WTC11 (cell line): Measurements from ENCODE around the gene PHOSPHO1. TPM values are rescaled to one million over a fixed set of nuclear protein-coding genes. Genes with fewer than 3 reads are reported as not detected.

Source experiments
- ATAC-seq: fragments of 200-7000 bp; cut with Tn5 transposase; 2 replicates; pipeline ENCODE4 v1.10.0; 2021; ENCODE audit warnings: mild to moderate bottlenecking, moderate library complexity
- CTCF ChIA-PET: fragments of 300-600 bp; sonication (Branson Sonifier 250); formaldehyde crosslinking; loops from one replicate; lab custom pipeline; 2021; ENCODE audit warnings: antibody characterized with exemption; lab: Charles Lee
- POLR2A ChIA-PET: fragments of 350-600 bp; sonication (Branson Sonifier 250); formaldehyde crosslinking; loops from one replicate; lab custom pipeline; 2021; ENCODE audit warnings: antibody characterized with exemption; lab: Charles Lee
- DNase-seq: peaks from one replicate; pipeline ENCODE4 v3.0.0; 2021; ENCODE audit warnings: low spot score
- H3K27ac Mint-ChIP-seq: 2 replicates; pipeline ENCODE4 v1.8.0; 2021; ENCODE audit warnings: mixed read lengths
- H3K27me3 Mint-ChIP-seq: 2 replicates; pipeline ENCODE4 v1.8.0; 2021; ENCODE audit warnings: low read depth, mild to moderate bottlenecking, moderate library complexity, mixed read lengths
- H3K36me3 Mint-ChIP-seq: 2 replicates; pipeline ENCODE4 v1.8.0; 2021; ENCODE audit warnings: mixed read lengths
- H3K4me1 Mint-ChIP-seq: 2 replicates; pipeline ENCODE4 v1.8.0; 2022; ENCODE audit warnings: mixed read lengths
- H3K4me3 Mint-ChIP-seq: 2 replicates; pipeline ENCODE4 v1.8.0; 2021; ENCODE audit warnings: mild to moderate bottlenecking, moderate library complexity, mixed read lengths
- H3K9me3 Mint-ChIP-seq: 2 replicates; pipeline ENCODE4 v1.8.0; 2021; ENCODE audit warnings: mixed read lengths
- ARID4B ChIP-seq: sonication (generic); formaldehyde crosslinking; IDR thresholded peaks from 2 replicates; pipeline ENCODE4 v1.8.0; 2023; ENCODE audit warnings: missing genetic modification reagents, mild to moderate bottlenecking, borderline replicate concordance
- CDX4 ChIP-seq: fragments of 250-450 bp; sonication (Bioruptor Pico); IDR thresholded peaks from 2 replicates; pipeline ENCODE4 v1.9.0; 2021; ENCODE audit warnings: moderate library complexity, mild to moderate bottlenecking, inconsistent platforms, borderline replicate concordance
- EMX1 ChIP-seq: fragments of 250-450 bp; sonication (Bioruptor Pico); IDR thresholded peaks from 2 replicates; pipeline ENCODE4 v1.8.0; 2021; ENCODE audit warnings: mild to moderate bottlenecking
- ESRRA ChIP-seq: sonication (generic); formaldehyde crosslinking; IDR thresholded peaks from 2 replicates; pipeline ENCODE4 v1.8.1; 2022; ENCODE audit warnings: mild to moderate bottlenecking, missing genetic modification reagents, borderline replicate concordance
- FOXJ3 ChIP-seq: sonication (generic); formaldehyde crosslinking; IDR thresholded peaks from 2 replicates; pipeline ENCODE4 v1.9.0; 2021; ENCODE audit warnings: missing genetic modification reagents, mild to moderate bottlenecking, borderline replicate concordance
- GTF2I ChIP-seq: fragments of 250-450 bp; sonication (Bioruptor Pico); conservative IDR thresholded peaks from 2 replicates; pipeline ENCODE4 v1.4.0; 2021; ENCODE audit warnings: mild to moderate bottlenecking
- MYBL2 ChIP-seq: sonication (generic); formaldehyde crosslinking; IDR thresholded peaks from 2 replicates; pipeline ENCODE4 v1.8.1; 2023; ENCODE audit warnings: mild to moderate bottlenecking, moderate library complexity, missing genetic modification reagents
- NR2C2 ChIP-seq: sonication (generic); formaldehyde crosslinking; IDR thresholded peaks from 2 replicates; pipeline ENCODE4 v1.8.0; 2022; ENCODE audit warnings: mild to moderate bottlenecking, missing genetic modification reagents
- NR3C1 ChIP-seq: sonication (generic); formaldehyde crosslinking; conservative IDR thresholded peaks from 2 replicates; pipeline ENCODE4 v1.8.1; 2023; ENCODE audit warnings: low read depth, mild to moderate bottlenecking, missing genetic modification reagents
- PRDM15 ChIP-seq: sonication (generic); formaldehyde crosslinking; IDR thresholded peaks from 2 replicates; pipeline ENCODE4 v1.8.0; 2022; ENCODE audit warnings: missing genetic modification reagents
- TCF7 ChIP-seq: sonication (generic); formaldehyde crosslinking; IDR thresholded peaks from 2 replicates; pipeline ENCODE4 v1.8.0; 2022; ENCODE audit warnings: mild to moderate bottlenecking, low read depth, missing genetic modification reagents, moderate library complexity
- ZNF138 ChIP-seq: sonication (generic); formaldehyde crosslinking; conservative IDR thresholded peaks from 2 replicates; pipeline ENCODE4 v1.8.1; 2022; ENCODE audit warnings: mild to moderate bottlenecking, moderate library complexity, missing genetic modification reagents
- ZNF232 ChIP-seq: sonication (generic); formaldehyde crosslinking; IDR thresholded peaks from 2 replicates; pipeline ENCODE4 v1.8.0; 2022; ENCODE audit warnings: mild to moderate bottlenecking, missing genetic modification reagents
- ZNF423 ChIP-seq: fragments of 250-450 bp; sonication (Bioruptor Pico); IDR thresholded peaks from 2 replicates; pipeline ENCODE4 v2.1.2; 2022; ENCODE audit warnings: mild to moderate bottlenecking, moderate library complexity
- ZNF532 ChIP-seq: fragments of 250-450 bp; sonication (Bioruptor Pico); IDR thresholded peaks from 2 replicates; pipeline ENCODE4 v1.9.0; 2021; ENCODE audit warnings: mild to moderate bottlenecking, borderline replicate concordance
- total RNA-seq: library from RNA; stranded (reverse); gene quantifications from 3 replicates; pipeline ENCODE4 v1.2.3, GENCODE V29; 2021
- TF ChIP-seq, protein P1 (sequence below): sonication (generic); formaldehyde crosslinking; IDR thresholded peaks from 2 replicates; pipeline ENCODE4 v1.8.0; 2023; ENCODE audit warnings: mild to moderate bottlenecking, missing genetic modification reagents
- TF ChIP-seq, protein P2 (sequence below): fragments of 250-450 bp; sonication (Bioruptor Pico); IDR thresholded peaks from 2 replicates; pipeline ENCODE4 v1.9.0; 2021; ENCODE audit warnings: mild to moderate bottlenecking

The PHOSPHO1 gene
- total RNA-seq, 1 experiment from 2014 or later, result 0.81 TPM

GRCh38 chr17:49183341-49183740 lies 47.2 kb downstream of the PHOSPHO1 start:
- Mint-ChIP-seq H3K9me3 (peaks cover 29% of the 10 kb centered on the region), H3K27ac (no peak overlapping the region), H3K27me3 (no peaks in the 10 kb centered on the region; the same call in 1 of the 2 replicates), H3K4me3 (no peak overlapping the region), H3K36me3 (peaks cover 21% of the 10 kb centered on the region), H3K4me1 (no peaks in the 10 kb centered on the region)
- ChIA-PET POLR2A (no interaction called here), CTCF (no interaction called here)
- DNase-seq (no peak), ATAC-seq (no peak)
- TF ChIP-seq, protein P1, sequence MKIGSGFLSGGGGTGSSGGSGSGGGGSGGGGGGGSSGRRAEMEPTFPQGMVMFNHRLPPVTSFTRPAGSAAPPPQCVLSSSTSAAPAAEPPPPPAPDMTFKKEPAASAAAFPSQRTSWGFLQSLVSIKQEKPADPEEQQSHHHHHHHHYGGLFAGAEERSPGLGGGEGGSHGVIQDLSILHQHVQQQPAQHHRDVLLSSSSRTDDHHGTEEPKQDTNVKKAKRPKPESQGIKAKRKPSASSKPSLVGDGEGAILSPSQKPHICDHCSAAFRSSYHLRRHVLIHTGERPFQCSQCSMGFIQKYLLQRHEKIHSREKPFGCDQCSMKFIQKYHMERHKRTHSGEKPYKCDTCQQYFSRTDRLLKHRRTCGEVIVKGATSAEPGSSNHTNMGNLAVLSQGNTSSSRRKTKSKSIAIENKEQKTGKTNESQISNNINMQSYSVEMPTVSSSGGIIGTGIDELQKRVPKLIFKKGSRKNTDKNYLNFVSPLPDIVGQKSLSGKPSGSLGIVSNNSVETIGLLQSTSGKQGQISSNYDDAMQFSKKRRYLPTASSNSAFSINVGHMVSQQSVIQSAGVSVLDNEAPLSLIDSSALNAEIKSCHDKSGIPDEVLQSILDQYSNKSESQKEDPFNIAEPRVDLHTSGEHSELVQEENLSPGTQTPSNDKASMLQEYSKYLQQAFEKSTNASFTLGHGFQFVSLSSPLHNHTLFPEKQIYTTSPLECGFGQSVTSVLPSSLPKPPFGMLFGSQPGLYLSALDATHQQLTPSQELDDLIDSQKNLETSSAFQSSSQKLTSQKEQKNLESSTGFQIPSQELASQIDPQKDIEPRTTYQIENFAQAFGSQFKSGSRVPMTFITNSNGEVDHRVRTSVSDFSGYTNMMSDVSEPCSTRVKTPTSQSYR (CRISPR knock-in tag), result no peak
- TF ChIP-seq ZNF423 (no peak), NR3C1 (CRISPR knock-in tag) (no peak), PRDM15 (no peak), ARID4B (no peak), ESRRA (CRISPR knock-in tag) (no peak), ZNF232 (CRISPR knock-in tag) (no peak), MYBL2 (no peak), GTF2I (CRISPR knock-in tag) (no peak), ZNF138 (CRISPR knock-in tag) (no peak), FOXJ3 (no peak), NR2C2 (no peak), TCF7 (CRISPR knock-in tag) (no peak), ZNF532 (CRISPR knock-in tag) (no peak), CDX4 (no peak), EMX1 (no peak)
- TF ChIP-seq, protein P2, sequence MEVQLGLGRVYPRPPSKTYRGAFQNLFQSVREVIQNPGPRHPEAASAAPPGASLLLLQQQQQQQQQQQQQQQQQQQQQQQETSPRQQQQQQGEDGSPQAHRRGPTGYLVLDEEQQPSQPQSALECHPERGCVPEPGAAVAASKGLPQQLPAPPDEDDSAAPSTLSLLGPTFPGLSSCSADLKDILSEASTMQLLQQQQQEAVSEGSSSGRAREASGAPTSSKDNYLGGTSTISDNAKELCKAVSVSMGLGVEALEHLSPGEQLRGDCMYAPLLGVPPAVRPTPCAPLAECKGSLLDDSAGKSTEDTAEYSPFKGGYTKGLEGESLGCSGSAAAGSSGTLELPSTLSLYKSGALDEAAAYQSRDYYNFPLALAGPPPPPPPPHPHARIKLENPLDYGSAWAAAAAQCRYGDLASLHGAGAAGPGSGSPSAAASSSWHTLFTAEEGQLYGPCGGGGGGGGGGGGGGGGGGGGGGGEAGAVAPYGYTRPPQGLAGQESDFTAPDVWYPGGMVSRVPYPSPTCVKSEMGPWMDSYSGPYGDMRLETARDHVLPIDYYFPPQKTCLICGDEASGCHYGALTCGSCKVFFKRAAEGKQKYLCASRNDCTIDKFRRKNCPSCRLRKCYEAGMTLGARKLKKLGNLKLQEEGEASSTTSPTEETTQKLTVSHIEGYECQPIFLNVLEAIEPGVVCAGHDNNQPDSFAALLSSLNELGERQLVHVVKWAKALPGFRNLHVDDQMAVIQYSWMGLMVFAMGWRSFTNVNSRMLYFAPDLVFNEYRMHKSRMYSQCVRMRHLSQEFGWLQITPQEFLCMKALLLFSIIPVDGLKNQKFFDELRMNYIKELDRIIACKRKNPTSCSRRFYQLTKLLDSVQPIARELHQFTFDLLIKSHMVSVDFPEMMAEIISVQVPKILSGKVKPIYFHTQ (CRISPR knock-in tag), result no peak
